Measurements from ENCODE around the gene CBLB. TPM values are rescaled to one million over a fixed set of nuclear protein-coding genes. Genes with fewer than 3 reads are reported as not detected.

The CBLB gene
- total and polyA plus RNA-seq, 9 of the 15 experiments (the other 6 are each of a cell fraction or from before 2014, with no cell fraction given) = 1.8 to 8.1 (median 5.3) TPM

- TF ChIP-seq, protein P1, sequence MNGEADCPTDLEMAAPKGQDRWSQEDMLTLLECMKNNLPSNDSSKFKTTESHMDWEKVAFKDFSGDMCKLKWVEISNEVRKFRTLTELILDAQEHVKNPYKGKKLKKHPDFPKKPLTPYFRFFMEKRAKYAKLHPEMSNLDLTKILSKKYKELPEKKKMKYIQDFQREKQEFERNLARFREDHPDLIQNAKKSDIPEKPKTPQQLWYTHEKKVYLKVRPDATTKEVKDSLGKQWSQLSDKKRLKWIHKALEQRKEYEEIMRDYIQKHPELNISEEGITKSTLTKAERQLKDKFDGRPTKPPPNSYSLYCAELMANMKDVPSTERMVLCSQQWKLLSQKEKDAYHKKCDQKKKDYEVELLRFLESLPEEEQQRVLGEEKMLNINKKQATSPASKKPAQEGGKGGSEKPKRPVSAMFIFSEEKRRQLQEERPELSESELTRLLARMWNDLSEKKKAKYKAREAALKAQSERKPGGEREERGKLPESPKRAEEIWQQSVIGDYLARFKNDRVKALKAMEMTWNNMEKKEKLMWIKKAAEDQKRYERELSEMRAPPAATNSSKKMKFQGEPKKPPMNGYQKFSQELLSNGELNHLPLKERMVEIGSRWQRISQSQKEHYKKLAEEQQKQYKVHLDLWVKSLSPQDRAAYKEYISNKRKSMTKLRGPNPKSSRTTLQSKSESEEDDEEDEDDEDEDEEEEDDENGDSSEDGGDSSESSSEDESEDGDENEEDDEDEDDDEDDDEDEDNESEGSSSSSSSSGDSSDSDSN (IDR thresholded peaks at IDR 0.05; ENCODE audit: borderline replicate concordance in 1 of 2, low read depth in 2 of 2, low read length in 2 of 2) = no peak
- TF ChIP-seq SIX5 (IDR thresholded peaks at IDR 0.05; ENCODE audit: borderline replicate concordance in 1 of 2, insufficient read depth in 1 of 2, low read depth in 1 of 2, low read length in 2 of 2) = no peak
- no peak for TF ChIP-seq RFX7 (CRISPR knock-in tag; IDR thresholded peaks at IDR 0.05)
- no peak for TF ChIP-seq ZNF668 (CRISPR knock-in tag; IDR thresholded peaks at IDR 0.05)
- TF ChIP-seq USF2 (CRISPR knock-in tag; IDR thresholded peaks at IDR 0.05) = no peak
- TF ChIP-seq ZNF764 (CRISPR knock-in tag; IDR thresholded peaks at IDR 0.05; ENCODE audit: low read depth) = no peak
- TF ChIP-seq DPF2 (IDR thresholded peaks at IDR 0.05) = peak; percentile 51; the same call in 1 of the 2 replicates
- TF ChIP-seq, protein P2, sequence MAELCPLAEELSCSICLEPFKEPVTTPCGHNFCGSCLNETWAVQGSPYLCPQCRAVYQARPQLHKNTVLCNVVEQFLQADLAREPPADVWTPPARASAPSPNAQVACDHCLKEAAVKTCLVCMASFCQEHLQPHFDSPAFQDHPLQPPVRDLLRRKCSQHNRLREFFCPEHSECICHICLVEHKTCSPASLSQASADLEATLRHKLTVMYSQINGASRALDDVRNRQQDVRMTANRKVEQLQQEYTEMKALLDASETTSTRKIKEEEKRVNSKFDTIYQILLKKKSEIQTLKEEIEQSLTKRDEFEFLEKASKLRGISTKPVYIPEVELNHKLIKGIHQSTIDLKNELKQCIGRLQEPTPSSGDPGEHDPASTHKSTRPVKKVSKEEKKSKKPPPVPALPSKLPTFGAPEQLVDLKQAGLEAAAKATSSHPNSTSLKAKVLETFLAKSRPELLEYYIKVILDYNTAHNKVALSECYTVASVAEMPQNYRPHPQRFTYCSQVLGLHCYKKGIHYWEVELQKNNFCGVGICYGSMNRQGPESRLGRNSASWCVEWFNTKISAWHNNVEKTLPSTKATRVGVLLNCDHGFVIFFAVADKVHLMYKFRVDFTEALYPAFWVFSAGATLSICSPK (IDR thresholded peaks at IDR 0.05; ENCODE audit: borderline replicate concordance) = no peak
- TF ChIP-seq MTF1 (CRISPR knock-in tag; IDR thresholded peaks at IDR 0.05; ENCODE audit: borderline replicate concordance) = no peak
- TF ChIP-seq KDM1A (IDR thresholded peaks at IDR 0.05) = 0 out of 4 replicates have a peak, but pooled peaks of 1 of the 2 experiments have one; percentile 44
- TF ChIP-seq CBFA2T3 (IDR thresholded peaks at IDR 0.05) = peak; percentile 80
- TF ChIP-seq SREBF1 (IDR thresholded peaks at IDR 0.05; ENCODE audit: borderline replicate concordance, low read depth, low read length) = no peak
- peak; percentile 79 for TF ChIP-seq ARID1B (IDR thresholded peaks at IDR 0.05)
- TF ChIP-seq HMBOX1 (IDR thresholded peaks at IDR 0.05) = peak; percentile 42; the same call in 1 of the 2 replicates
- TF ChIP-seq GTF2A2 (tag; IDR thresholded peaks at IDR 0.05) = no peak
- no peak for TF ChIP-seq PPARD (CRISPR knock-in tag; IDR thresholded peaks at IDR 0.05)
- TF ChIP-seq, protein P3, sequence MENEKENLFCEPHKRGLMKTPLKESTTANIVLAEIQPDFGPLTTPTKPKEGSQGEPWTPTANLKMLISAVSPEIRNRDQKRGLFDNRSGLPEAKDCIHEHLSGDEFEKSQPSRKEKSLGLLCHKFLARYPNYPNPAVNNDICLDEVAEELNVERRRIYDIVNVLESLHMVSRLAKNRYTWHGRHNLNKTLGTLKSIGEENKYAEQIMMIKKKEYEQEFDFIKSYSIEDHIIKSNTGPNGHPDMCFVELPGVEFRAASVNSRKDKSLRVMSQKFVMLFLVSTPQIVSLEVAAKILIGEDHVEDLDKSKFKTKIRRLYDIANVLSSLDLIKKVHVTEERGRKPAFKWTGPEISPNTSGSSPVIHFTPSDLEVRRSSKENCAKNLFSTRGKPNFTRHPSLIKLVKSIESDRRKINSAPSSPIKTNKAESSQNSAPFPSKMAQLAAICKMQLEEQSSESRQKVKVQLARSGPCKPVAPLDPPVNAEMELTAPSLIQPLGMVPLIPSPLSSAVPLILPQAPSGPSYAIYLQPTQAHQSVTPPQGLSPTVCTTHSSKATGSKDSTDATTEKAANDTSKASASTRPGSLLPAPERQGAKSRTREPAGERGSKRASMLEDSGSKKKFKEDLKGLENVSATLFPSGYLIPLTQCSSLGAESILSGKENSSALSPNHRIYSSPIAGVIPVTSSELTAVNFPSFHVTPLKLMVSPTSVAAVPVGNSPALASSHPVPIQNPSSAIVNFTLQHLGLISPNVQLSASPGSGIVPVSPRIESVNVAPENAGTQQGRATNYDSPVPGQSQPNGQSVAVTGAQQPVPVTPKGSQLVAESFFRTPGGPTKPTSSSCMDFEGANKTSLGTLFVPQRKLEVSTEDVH (IDR thresholded peaks at IDR 0.05; ENCODE audit: low read depth, partially characterized antibody) = no peak
- 0 out of 2 replicates have a peak, but pooled peaks have one; percentile 45 for TF ChIP-seq MTA2 (IDR thresholded peaks at IDR 0.05; ENCODE audit: low read depth)
These were observed 1.9 kb downstream of the CBLB start (continued) for GRCh38 chr3:105866656-105867653.

All from K562 (cell line).